IPS-15b (cell line): ENCODE results near the gene L3HYPDH.

Source experiments
- H3K27me3 ChIP-seq: one replicate; pipeline ENCODE4 v1.6.1; 2013; ENCODE audit warnings: low read length; ENCODE audit not compliant: control insufficient read depth, insufficient read depth
- H3K36me3 ChIP-seq: one replicate; pipeline ENCODE4 v1.6.1; 2013; ENCODE audit warnings: low read length; ENCODE audit not compliant: control insufficient read depth, insufficient read depth
- H3K4me1 ChIP-seq: one replicate; pipeline ENCODE4 v1.6.1; 2013; ENCODE audit warnings: mild to moderate bottlenecking, low read length; ENCODE audit not compliant: control insufficient read depth, insufficient read depth
- H3K4me3 ChIP-seq: one replicate; pipeline ENCODE4 v1.5.1; 2013; ENCODE audit warnings: low read depth, low read length
- H3K9ac ChIP-seq: one replicate; pipeline ENCODE4 v1.6.1; 2013; ENCODE audit warnings: low read depth, mild to moderate bottlenecking, low read length
- H3K9me3 ChIP-seq: one replicate; pipeline ENCODE4 v1.6.1; 2013; ENCODE audit warnings: mild to moderate bottlenecking, low read length; ENCODE audit not compliant: control insufficient read depth, insufficient read depth

L3HYPDH gene

GRCh38 chr14:59500732-59501131 is 16.5 kb upstream of the L3HYPDH start:
- Histone ChIP-seq H3K9me3 (no peaks in the 10 kb centered on the region), H3K36me3 (no peaks in the 10 kb centered on the region), H3K9ac (no peak overlapping the region), H3K4me3 (no peak overlapping the region), H3K27me3 (no peaks in the 10 kb centered on the region), H3K4me1 (no peaks in the 10 kb centered on the region)

- no peaks in the 10 kb centered on the region for H3K9me3 ChIP-seq
- H3K27me3 ChIP-seq, result no peaks in the 10 kb centered on the region
- H3K36me3 ChIP-seq, result peaks cover 8% of the 10 kb centered on the region
- no peak overlapping the region for H3K4me3 ChIP-seq
- H3K4me1 ChIP-seq, result no peaks in the 10 kb centered on the region
- no peak overlapping the region for H3K9ac ChIP-seq
Observed at GRCh38 chr14:59492384-59492783, 8.2 kb upstream of the L3HYPDH start.

GRCh38 chr14:59490756-59491155 is 6.5 kb upstream of the L3HYPDH start:
- H3K9ac ChIP-seq, result no peak overlapping the region
- H3K4me3 ChIP-seq, result no peak overlapping the region
- H3K36me3 ChIP-seq, result peaks cover 8% of the 10 kb centered on the region
- H3K4me1 ChIP-seq, result no peaks in the 10 kb centered on the region
- no peaks in the 10 kb centered on the region for H3K9me3 ChIP-seq
- no peaks in the 10 kb centered on the region for H3K27me3 ChIP-seq

GRCh38 chr14:59484639-59485175 is 499 bp upstream of the L3HYPDH start:
- no peaks in the 10 kb centered on the region for H3K36me3 ChIP-seq
- peaks cover 6% of the 10 kb centered on the region for H3K27me3 ChIP-seq
- peak overlapping the region; percentile 73 for H3K4me3 ChIP-seq
- peak overlapping the region; percentile 80 for H3K9ac ChIP-seq
- no peaks in the 10 kb centered on the region for H3K9me3 ChIP-seq
- H3K4me1 ChIP-seq, result no peaks in the 10 kb centered on the region

- Histone ChIP-seq H3K4me1 (no peaks in the 10 kb centered on the region), H3K9me3 (no peaks in the 10 kb centered on the region), H3K36me3 (no peaks in the 10 kb centered on the region), H3K27me3 (peaks cover 6% of the 10 kb centered on the region), H3K9ac (peak overlapping the region; percentile 65), H3K4me3 (peak overlapping the region; percentile 73)
Observed at GRCh38 chr14:59483363-59483762, 845 bp downstream of the L3HYPDH start.

GRCh38 chr14:59482541-59483331 is 1.5 kb downstream of the L3HYPDH start:
- Histone ChIP-seq H3K36me3 (no peaks in the 10 kb centered on the region), H3K4me1 (no peaks in the 10 kb centered on the region), H3K4me3 (peak overlapping the region; percentile 73), H3K9me3 (no peaks in the 10 kb centered on the region), H3K27me3 (peaks cover 6% of the 10 kb centered on the region), H3K9ac (peak overlapping the region; percentile 65)

- H3K27me3 ChIP-seq, result peaks cover 6% of the 10 kb centered on the region
- H3K9me3 ChIP-seq, result no peaks in the 10 kb centered on the region
- H3K4me1 ChIP-seq, result no peaks in the 10 kb centered on the region
- no peaks in the 10 kb centered on the region for H3K36me3 ChIP-seq
- no peak overlapping the region for H3K9ac ChIP-seq
- H3K4me3 ChIP-seq, result no peak overlapping the region
Observed at GRCh38 chr14:59481871-59482540, 2.2 kb downstream of the L3HYPDH start.

- no peak overlapping the region for H3K9ac ChIP-seq
- no peak overlapping the region for H3K4me3 ChIP-seq
- peaks cover 6% of the 10 kb centered on the region for H3K27me3 ChIP-seq
- H3K36me3 ChIP-seq, result no peaks in the 10 kb centered on the region
- H3K4me1 ChIP-seq, result no peaks in the 10 kb centered on the region
- no peaks in the 10 kb centered on the region for H3K9me3 ChIP-seq
Observed at GRCh38 chr14:59481407-59481806, 2.8 kb downstream of the L3HYPDH start.

- Histone ChIP-seq H3K36me3 (no peaks in the 10 kb centered on the region), H3K4me3 (no peak overlapping the region), H3K27me3 (peaks cover 6% of the 10 kb centered on the region)
Observed at GRCh38 chr14:59480166-59480565, 4.0 kb downstream of the L3HYPDH start.

GRCh38 chr14:59478540-59478939 is 5.7 kb downstream of the L3HYPDH start:
- H3K4me1 ChIP-seq, result no peaks in the 10 kb centered on the region
- H3K36me3 ChIP-seq, result no peaks in the 10 kb centered on the region

More at GRCh38 chr14:59480166-59480565, 4.0 kb downstream of the L3HYPDH start:
- H3K4me1 ChIP-seq, result no peaks in the 10 kb centered on the region
- no peaks in the 10 kb centered on the region for H3K9me3 ChIP-seq
- no peak overlapping the region for H3K9ac ChIP-seq

GRCh38 chr14:59475709-59476108 is 8.5 kb downstream of the L3HYPDH start:
- Histone ChIP-seq H3K36me3 (no peaks in the 10 kb centered on the region), H3K4me1 (no peaks in the 10 kb centered on the region), H3K4me3 (no peak overlapping the region), H3K27me3 (no peaks in the 10 kb centered on the region), H3K9me3 (no peaks in the 10 kb centered on the region), H3K9ac (no peak overlapping the region)

More at GRCh38 chr14:59478540-59478939, 5.7 kb downstream of the L3HYPDH start:
- H3K27me3 ChIP-seq, result peaks cover 6% of the 10 kb centered on the region
- H3K9ac ChIP-seq, result no peak overlapping the region
- no peaks in the 10 kb centered on the region for H3K9me3 ChIP-seq
- H3K4me3 ChIP-seq, result no peak overlapping the region

- Histone ChIP-seq H3K36me3 (no peaks in the 10 kb centered on the region), H3K9me3 (no peaks in the 10 kb centered on the region), H3K9ac (no peak overlapping the region), H3K4me1 (no peaks in the 10 kb centered on the region), H3K27me3 (no peaks in the 10 kb centered on the region), H3K4me3 (no peak overlapping the region)
Observed at GRCh38 chr14:59474172-59474571, 10.0 kb downstream of the L3HYPDH start.
